Retinal pigment epithelial cell (primary cell): Measurements from ENCODE around the gene CACNA2D3.

Experiments used
- DNase-seq: peaks from one replicate; pipeline ENCODE4 v3.0.0-alpha.2; 2010; ENCODE audit warnings: low read depth
- H3K4me3 ChIP-seq: 2 replicates; pipeline ENCODE4 v1.5.1; 2011; ENCODE audit warnings: mild to moderate bottlenecking, low read length, control low read depth, moderate library complexity
- CTCF ChIP-seq: conservative IDR thresholded peaks from 2 replicates; pipeline ENCODE4 v1.5.1; 2011; ENCODE audit warnings: low read depth, low read length, control low read depth, inconsistent platforms

CACNA2D3 gene

GRCh38 chr3:54676087-54676486, 553.7 kb downstream of the CACNA2D3 start:
- no peak for TF ChIP-seq CTCF
- DNase-seq: no peak
- no peak overlapping the region for H3K4me3 ChIP-seq

GRCh38 chr3:54681706-54682105, 559.4 kb downstream of the CACNA2D3 start:
- no peak overlapping the region for H3K4me3 ChIP-seq
- no peak for DNase-seq
- TF ChIP-seq CTCF: no peak

GRCh38 chr3:54685213-54685612, 562.9 kb downstream of the CACNA2D3 start:
- DNase-seq: no peak
- TF ChIP-seq CTCF: no peak
- H3K4me3 ChIP-seq: no peak overlapping the region

GRCh38 chr3:54691289-54691771, 569.0 kb downstream of the CACNA2D3 start:
- no peak for TF ChIP-seq CTCF
- no peak for DNase-seq
- H3K4me3 ChIP-seq: no peak overlapping the region

- no peak overlapping the region for H3K4me3 ChIP-seq
- TF ChIP-seq CTCF: no peak
- DNase-seq: no peak
Observed at GRCh38 chr3:54696313-54696712, 574.0 kb downstream of the CACNA2D3 start.

GRCh38 chr3:54698054-54698453, 575.7 kb downstream of the CACNA2D3 start:
- TF ChIP-seq CTCF: no peak
- DNase-seq: no peak
- no peak overlapping the region for H3K4me3 ChIP-seq

GRCh38 chr3:54703923-54704322, 581.6 kb downstream of the CACNA2D3 start:
- DNase-seq: no peak
- H3K4me3 ChIP-seq: no peak overlapping the region
- no peak for TF ChIP-seq CTCF
